Testis (tissue), 2 donors: ENCODE results near the gene TRAK2.

Experiments
- CTCF ChIP-seq, 3 experiments: fragments of 450-650 bp in 2 of 3; fragments of 200-600 bp in 1 of 3; sonication (generic) in 1 of 3; IDR thresholded peaks; one replicate each; pipeline ENCODE4 v1.5.1; 2016 to 2019; ENCODE audit warnings: antibody characterized with exemption in 3 of 3, mild to moderate bottlenecking in 2 of 3, moderate library complexity in 1 of 3
- POLR2A ChIP-seq: fragments of 450-650 bp; IDR thresholded peaks from one replicate; pipeline ENCODE4 v1.6.1; 2017; ENCODE audit warnings: antibody characterized with exemption, mild to moderate bottlenecking, moderate library complexity

- no peak for TF ChIP-seq CTCF (IDR thresholded peaks at IDR 0.05)
- no peak for TF ChIP-seq POLR2A
Observed at GRCh38 chr2:201415149-201415548, 36.1 kb downstream of the TRAK2 start.
